ENCODE measurements around the gene ERICH4.

GRCh38 chr19:41402010-41402409 lies 40.9 kb upstream of the ERICH4 start:
- TF ChIP-seq, protein P1, sequence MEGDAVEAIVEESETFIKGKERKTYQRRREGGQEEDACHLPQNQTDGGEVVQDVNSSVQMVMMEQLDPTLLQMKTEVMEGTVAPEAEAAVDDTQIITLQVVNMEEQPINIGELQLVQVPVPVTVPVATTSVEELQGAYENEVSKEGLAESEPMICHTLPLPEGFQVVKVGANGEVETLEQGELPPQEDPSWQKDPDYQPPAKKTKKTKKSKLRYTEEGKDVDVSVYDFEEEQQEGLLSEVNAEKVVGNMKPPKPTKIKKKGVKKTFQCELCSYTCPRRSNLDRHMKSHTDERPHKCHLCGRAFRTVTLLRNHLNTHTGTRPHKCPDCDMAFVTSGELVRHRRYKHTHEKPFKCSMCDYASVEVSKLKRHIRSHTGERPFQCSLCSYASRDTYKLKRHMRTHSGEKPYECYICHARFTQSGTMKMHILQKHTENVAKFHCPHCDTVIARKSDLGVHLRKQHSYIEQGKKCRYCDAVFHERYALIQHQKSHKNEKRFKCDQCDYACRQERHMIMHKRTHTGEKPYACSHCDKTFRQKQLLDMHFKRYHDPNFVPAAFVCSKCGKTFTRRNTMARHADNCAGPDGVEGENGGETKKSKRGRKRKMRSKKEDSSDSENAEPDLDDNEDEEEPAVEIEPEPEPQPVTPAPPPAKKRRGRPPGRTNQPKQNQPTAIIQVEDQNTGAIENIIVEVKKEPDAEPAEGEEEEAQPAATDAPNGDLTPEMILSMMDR (IDR thresholded peaks at IDR 0.05), result no peak
- TF ChIP-seq POLR2A (IDR thresholded peaks at IDR 0.05) (no peak), POLR2AphosphoS5 (IDR thresholded peaks at IDR 0.05) (no peak)

All from breast epithelium (tissue), 3 donors.